Thoracic aorta (tissue), 2 donors: ENCODE results near the gene THUMPD2. TPM values are rescaled to one million over a fixed set of nuclear protein-coding genes. Genes with fewer than 3 reads are reported as not detected.
A peak's percentile ranks its signal among the peaks of the same experiment; 100 is the strongest.

Experiments
- ATAC-seq: fragments of 150-250 bp; one replicate; pipeline ENCODE4 v1.8.0; 2017; ENCODE audit warnings: low read depth; ENCODE audit not compliant: insufficient number of reproducible peaks, low FRiP score
- DNase-seq: peaks from one replicate; pipeline ENCODE4 v3.0.0-alpha.2; 2020; ENCODE audit warnings: low spot score
- H3K27ac ChIP-seq, 2 donors: fragments of 200-600 bp; sonication (generic); 1 replicate in 1 of 2; 2 replicates in 1 of 2; pipeline ENCODE4 v1.5.1; 2016; ENCODE audit warnings: mild to moderate bottlenecking in 2 of 2, moderate library complexity in 2 of 2
- H3K27me3 ChIP-seq: fragments of 200-600 bp; sonication (generic); replicated peaks from 2 replicates; pipeline ENCODE4 v1.6.0; 2016; ENCODE audit warnings: mild to moderate bottlenecking; ENCODE audit not compliant: insufficient read depth
- H3K36me3 ChIP-seq: fragments of 200-600 bp; sonication (generic); one replicate; pipeline ENCODE4 v1.5.1; 2016
- H3K4me1 ChIP-seq, 2 donors: fragments of 200-600 bp; sonication (generic); 1 replicate in 1 of 2; 2 replicates in 1 of 2; pipeline versions ENCODE4 v1.5.1 to v1.6.0; 2016; ENCODE audit warnings: low read depth in 2 of 2, mild to moderate bottlenecking in 1 of 2; ENCODE audit not compliant: control insufficient read depth in 1 of 2
- H3K4me3 ChIP-seq: fragments of 200-600 bp; sonication (generic); 2 replicates; pipeline ENCODE4 v1.5.1; 2016; ENCODE audit warnings: mild to moderate bottlenecking
- H3K9me3 ChIP-seq: fragments of 200-600 bp; sonication (generic); 2 replicates; pipeline ENCODE4 v1.5.1; 2016
- CTCF ChIP-seq: fragments of 200-600 bp; sonication (generic); IDR thresholded peaks from one replicate; pipeline ENCODE4 v1.5.1; 2019; ENCODE audit warnings: antibody characterized with exemption
- total RNA-seq, 2 donors: library from RNA; depleted of rRNA; stranded (reverse); fragments of >200 nt; gene quantifications; one replicate each; pipeline versions ENCODE4 v1.1.0 to v1.2.3, GENCODE V29; 2016

The THUMPD2 gene
- total RNA-seq, result 10 to 100 TPM; 29.1 to 32.0 TPM

- Histone ChIP-seq H3K36me3 (no peaks in the 10 kb centered on the region), H3K9me3 (no peaks in the 10 kb centered on the region), H3K4me1 (peaks cover 14 to 51% of the 10 kb centered on the region in 2 donors), H3K27ac (peak within 1 kb of the TSS; percentile 53 to 86), H3K27me3 (no peaks in the 10 kb centered on the region), H3K4me3 (peak within 1 kb of the TSS; percentile 97)
- TF ChIP-seq CTCF, result no peak
- ATAC-seq, result peak; percentile 59
- DNase-seq, result peak; percentile 15
Observed at GRCh38 chr2:39778775-39779340, at the start of gene THUMPD2. THUMPD2 (minus strand) TSS chr2:39779258; CDS start chr2:39779239, 19 bp downstream.

GRCh38 chr2:39821871-39822270 lies 42.8 kb upstream of the THUMPD2 start:
- ATAC-seq, result no peak
- Histone ChIP-seq H3K27me3 (no peaks in the 10 kb centered on the region), H3K9me3 (no peaks in the 10 kb centered on the region), H3K4me1 (no peaks in the 10 kb centered on the region), H3K4me3 (no peak overlapping the region), H3K36me3 (no peaks in the 10 kb centered on the region), H3K27ac (no peak overlapping the region)
- no peak for TF ChIP-seq CTCF
- DNase-seq, result no peak

GRCh38 chr2:39816845-39817244 lies 37.8 kb upstream of the THUMPD2 start:
- Histone ChIP-seq H3K4me3 (no peak overlapping the region), H3K36me3 (no peaks in the 10 kb centered on the region), H3K27ac (no peak overlapping the region), H3K4me1 (no peaks in the 10 kb centered on the region), H3K27me3 (no peaks in the 10 kb centered on the region), H3K9me3 (no peaks in the 10 kb centered on the region)
- ATAC-seq (no peak), DNase-seq (no peak)
- TF ChIP-seq CTCF, result no peak

- no peak for ATAC-seq
- Histone ChIP-seq H3K4me3 (no peak overlapping the region), H3K36me3 (no peaks in the 10 kb centered on the region), H3K4me1 (no peaks in the 10 kb centered on the region), H3K27me3 (no peaks in the 10 kb centered on the region), H3K27ac (no peak overlapping the region), H3K9me3 (no peaks in the 10 kb centered on the region)
- no peak for DNase-seq
- TF ChIP-seq CTCF, result no peak
Observed at GRCh38 chr2:39816428-39816827, 37.4 kb upstream of the THUMPD2 start.

GRCh38 chr2:39805936-39806608 lies 27.0 kb upstream of the THUMPD2 start:
- H3K9me3 ChIP-seq, result peaks cover 2% of the 10 kb centered on the region
- TF ChIP-seq CTCF, result no peak
- H3K4me3 ChIP-seq, result no peak overlapping the region
- H3K27ac ChIP-seq, result peak overlapping the region in 1 of 2 donors; percentile 43
- peaks cover 0 to 4% of the 10 kb centered on the region in 2 donors for H3K4me1 ChIP-seq
- DNase-seq, result no peak
- H3K36me3 ChIP-seq, result no peaks in the 10 kb centered on the region
- no peaks in the 10 kb centered on the region for H3K27me3 ChIP-seq
- no peak for ATAC-seq
